Upper lobe of left lung (tissue), 6 donors: ENCODE results near the gene EPB41L4B. TPM values are rescaled to one million over a fixed set of nuclear protein-coding genes. Genes with fewer than 3 reads are reported as not detected.

Experiments
- ATAC-seq, 2 donors: fragments of 200-7000 bp; cut with Tn5 transposase; one replicate each; pipeline ENCODE4 v1.9.1; 2022; ENCODE audit warnings: mild to moderate bottlenecking in 2 of 2, moderate library complexity in 2 of 2; ENCODE audit not compliant: low FRiP score in 2 of 2
- DNase-seq, 2 donors: peaks; one replicate each; pipeline ENCODE4 v3.0.0-alpha.2; 2019 to 2020
- H3K27ac ChIP-seq, 4 donors: fragments of 200-600 bp; sonication (generic); one replicate each; pipeline ENCODE4 v1.5.1; 2016 to 2019
- H3K27me3 ChIP-seq, 4 donors: fragments of 200-600 bp; sonication (generic); one replicate each; pipeline ENCODE4 v1.5.1; 2017 to 2019
- H3K36me3 ChIP-seq, 4 donors: fragments of 200-600 bp; sonication (generic); one replicate each; pipeline ENCODE4 v1.5.1; 2016 to 2019
- H3K4me1 ChIP-seq, 4 donors: fragments of 200-600 bp; sonication (generic); one replicate each; pipeline ENCODE4 v1.5.1; 2018 to 2019
- H3K4me3 ChIP-seq, 4 donors: fragments of 200-600 bp; sonication (generic); one replicate each; pipeline ENCODE4 v1.5.1; 2017 to 2019; ENCODE audit warnings: mild to moderate bottlenecking in 2 of 4, moderate library complexity in 1 of 4
- H3K9me3 ChIP-seq, 4 donors: fragments of 200-600 bp; sonication (generic); one replicate each; pipeline ENCODE4 v1.5.1; 2018 to 2019
- CTCF ChIP-seq, 6 experiments: fragments of 450-650 bp in 4 of 6; fragments of 200-600 bp in 2 of 6; sonication (generic) in 2 of 6; IDR thresholded peaks; one replicate each; pipeline ENCODE4 v1.5.1; 2016 to 2019; ENCODE audit warnings: antibody characterized with exemption in 6 of 6
- EP300 ChIP-seq, 4 donors: sonication (generic); formaldehyde crosslinking; IDR thresholded peaks; one replicate each; pipeline ENCODE4 v1.5.1; 2017; ENCODE audit warnings: antibody characterized with exemption in 4 of 4, control low read depth in 2 of 4
- POLR2A ChIP-seq, 4 donors: fragments of 450-650 bp; IDR thresholded peaks; one replicate each; pipeline ENCODE4 v1.5.1; 2016 to 2017; ENCODE audit warnings: antibody characterized with exemption in 4 of 4, mild to moderate bottlenecking in 2 of 4
- POLR2AphosphoS5 ChIP-seq, 2 donors: sonication (generic); formaldehyde crosslinking; IDR thresholded peaks; one replicate each; pipeline ENCODE4 v1.5.1; 2017; ENCODE audit warnings: antibody characterized with exemption in 2 of 2
- WGBS, 2 donors: methylation state at CpG; one replicate each; pipeline ENCODE4 v1.1.5; 2017 to 2018; 5-methylcytosine and 5-hydroxymethylcytosine counted together
- total RNA-seq, 6 donors: library from RNA; depleted of rRNA in 4 of 6; stranded (reverse); fragments of >200 nt in 4 of 6; gene quantifications; one replicate each; pipeline versions ENCODE4 v1.1.0 to v1.2.1, GENCODE V29; 2016 to 2021
- donor health status: DM: no; HTN: no; CAD: no; lungs with moderate emphysema.
- donor health status: DM: no; HTN: yes; CAD: no; lungs with severe emphysema.

EPB41L4B gene
- total RNA-seq, 6 donors from 2014 or later: 8.3 to 28.0 (median 10.9) TPM

GRCh38 chr9:109231593-109231992 lies 89.3 kb downstream of the EPB41L4B start:
- no peaks in the 10 kb centered on the region for H3K4me1 ChIP-seq
- H3K9me3 ChIP-seq: no peaks in the 10 kb centered on the region
- DNase-seq (no peak), ATAC-seq (no peak)
- WGBS, 2 donors: 52 to 85% methylated on average over 1 of the region's 1 CpG
- TF ChIP-seq POLR2A (IDR thresholded peaks at IDR 0.05) (no peak), CTCF (IDR thresholded peaks at IDR 0.05) (no peak), EP300 (IDR thresholded peaks at IDR 0.05) (no peak), POLR2AphosphoS5 (IDR thresholded peaks at IDR 0.05) (no peak)
- no peaks in the 10 kb centered on the region for H3K27me3 ChIP-seq
- no peaks in the 10 kb centered on the region for H3K36me3 ChIP-seq
- no peak overlapping the region for H3K27ac ChIP-seq
- H3K4me3 ChIP-seq: no peak overlapping the region

DNA sequence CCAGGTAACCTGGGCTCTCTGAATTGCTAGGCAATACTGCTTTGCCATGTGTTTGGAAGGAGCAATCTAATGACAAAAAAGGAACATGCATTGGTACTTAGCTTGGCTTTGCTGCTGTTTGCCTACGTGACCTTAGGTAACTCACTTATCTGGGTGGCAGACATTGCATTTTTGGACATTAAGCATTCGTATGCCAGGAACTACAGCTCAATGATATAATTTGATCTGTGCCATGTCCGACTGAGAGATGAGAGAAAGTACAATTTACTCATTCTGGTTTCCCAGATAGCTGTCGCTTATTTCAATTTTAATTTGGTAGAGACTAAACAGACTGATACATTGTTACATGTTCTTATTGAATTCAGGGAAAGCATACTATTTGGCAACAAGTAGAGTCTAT lies 90.6 kb downstream of the EPB41L4B start:
- H3K36me3 ChIP-seq: no peaks in the 10 kb centered on the region
- no peaks in the 10 kb centered on the region for H3K9me3 ChIP-seq
- ATAC-seq: no peak
- WGBS, 2 donors: 83 to 93% methylated on average over 4 of the region's 4 CpGs
- H3K4me3 ChIP-seq: no peak overlapping the region
- DNase-seq: no peak
- no peaks in the 10 kb centered on the region for H3K4me1 ChIP-seq
- no peaks in the 10 kb centered on the region for H3K27me3 ChIP-seq
- no peak for TF ChIP-seq CTCF (IDR thresholded peaks at IDR 0.05)
- no peak for TF ChIP-seq EP300 (IDR thresholded peaks at IDR 0.05)
- no peak for TF ChIP-seq POLR2A (IDR thresholded peaks at IDR 0.05)
- TF ChIP-seq POLR2AphosphoS5 (IDR thresholded peaks at IDR 0.05): no peak
- no peak overlapping the region for H3K27ac ChIP-seq

DNA sequence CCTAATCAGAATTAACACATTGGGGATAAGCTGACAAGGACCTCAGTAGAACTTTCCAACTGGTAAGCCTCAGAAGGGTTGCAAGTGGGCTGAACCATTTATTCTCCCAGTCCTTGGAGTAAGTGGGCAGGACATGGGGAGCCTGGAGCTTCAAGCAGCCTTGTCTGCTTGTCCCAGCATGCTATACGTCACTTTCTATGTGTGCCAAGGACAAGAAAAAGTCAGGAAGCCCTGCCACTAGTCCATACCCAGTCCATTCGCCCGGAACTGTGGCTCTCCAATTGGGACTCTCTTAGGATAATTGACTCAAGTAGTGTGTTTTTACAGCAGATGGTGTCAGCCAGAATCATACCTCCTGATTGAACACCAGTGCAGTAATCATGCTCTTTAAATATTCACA lies 91.2 kb downstream of the EPB41L4B start:
- no peak for ATAC-seq
- no peaks in the 10 kb centered on the region for H3K27me3 ChIP-seq
- TF ChIP-seq CTCF (IDR thresholded peaks at IDR 0.05): no peak
- no peak for TF ChIP-seq POLR2AphosphoS5 (IDR thresholded peaks at IDR 0.05)
- no peak for TF ChIP-seq POLR2A (IDR thresholded peaks at IDR 0.05)
- TF ChIP-seq EP300 (IDR thresholded peaks at IDR 0.05): no peak
- H3K4me3 ChIP-seq: no peak overlapping the region
- no peak overlapping the region for H3K27ac ChIP-seq
- WGBS, 2 donors: 90% methylated on average over 3 of the region's 3 CpGs
- no peak for DNase-seq
- H3K36me3 ChIP-seq: no peaks in the 10 kb centered on the region
- H3K9me3 ChIP-seq: no peaks in the 10 kb centered on the region
- H3K4me1 ChIP-seq: no peaks in the 10 kb centered on the region

DNA sequence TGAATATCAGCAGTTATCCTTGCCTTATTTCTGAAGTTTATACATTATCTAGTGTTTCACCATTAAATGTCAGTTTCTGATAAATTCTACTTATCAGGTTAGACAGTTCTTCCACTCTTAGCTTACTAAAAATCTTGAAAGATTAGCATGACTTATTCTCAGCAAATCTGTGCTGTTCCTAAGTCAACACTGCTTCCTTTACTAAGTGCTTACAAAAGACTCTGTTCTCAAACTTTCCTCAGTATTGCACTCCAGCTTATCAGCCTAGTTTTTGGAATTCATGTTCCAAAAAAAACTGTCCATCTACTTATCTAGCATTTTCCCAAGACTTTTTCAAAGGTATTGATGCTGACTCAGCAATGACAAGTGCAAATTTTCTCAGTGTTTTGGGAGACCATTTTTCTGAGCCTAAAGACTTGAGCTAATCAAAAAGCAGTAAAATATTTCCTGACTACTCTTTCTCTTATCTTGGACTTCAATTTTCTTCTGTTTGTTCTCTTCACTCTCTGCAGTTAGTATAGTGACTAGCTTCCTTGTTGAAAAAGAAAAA lies 92.7 kb downstream of the EPB41L4B start:
- no peak overlapping the region for H3K4me3 ChIP-seq
- TF ChIP-seq POLR2AphosphoS5 (IDR thresholded peaks at IDR 0.05) (no peak), EP300 (IDR thresholded peaks at IDR 0.05) (no peak), POLR2A (IDR thresholded peaks at IDR 0.05) (no peak), CTCF (IDR thresholded peaks at IDR 0.05) (no peak)
- H3K36me3 ChIP-seq: no peaks in the 10 kb centered on the region
- no peaks in the 10 kb centered on the region for H3K9me3 ChIP-seq
- no peaks in the 10 kb centered on the region for H3K4me1 ChIP-seq
- no peak overlapping the region for H3K27ac ChIP-seq
- no peaks in the 10 kb centered on the region for H3K27me3 ChIP-seq
- no peak for ATAC-seq
- DNase-seq: no peak

DNA sequence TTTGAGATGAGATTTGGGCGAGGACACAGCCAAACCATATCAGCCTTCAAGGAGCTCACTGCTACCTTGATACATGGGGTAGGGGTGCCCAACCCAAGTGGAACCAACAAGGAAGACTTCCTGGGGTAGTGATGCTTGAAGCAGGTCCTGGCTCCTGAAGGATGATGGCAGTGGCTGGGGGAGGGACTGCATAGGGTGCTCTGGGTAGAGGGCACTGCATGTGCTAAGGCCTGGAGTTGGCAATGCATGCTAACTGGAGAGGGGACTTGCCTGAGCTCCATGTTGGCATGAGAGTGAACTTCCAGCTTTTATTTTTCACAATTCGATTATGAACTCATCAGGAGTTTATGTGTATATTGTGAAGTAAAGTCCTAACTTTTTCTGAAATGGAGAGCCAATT lies 95.2 kb downstream of the EPB41L4B start:
- DNase-seq (no peak), ATAC-seq (no peak)
- no peaks in the 10 kb centered on the region for H3K4me1 ChIP-seq
- H3K9me3 ChIP-seq: no peaks in the 10 kb centered on the region
- no peaks in the 10 kb centered on the region for H3K36me3 ChIP-seq
- H3K27me3 ChIP-seq: no peaks in the 10 kb centered on the region
- H3K27ac ChIP-seq: no peak overlapping the region
- H3K4me3 ChIP-seq: no peak overlapping the region
- TF ChIP-seq EP300 (IDR thresholded peaks at IDR 0.05) (no peak), POLR2A (IDR thresholded peaks at IDR 0.05) (no peak), POLR2AphosphoS5 (IDR thresholded peaks at IDR 0.05) (no peak), CTCF (IDR thresholded peaks at IDR 0.05) (no peak)
- 58 to 69% methylated on average over 2 of the region's 2 CpGs for WGBS, 2 donors
